ENCODE results near the gene SBF2. TPM values are rescaled to one million over a fixed set of nuclear protein-coding genes. Genes with fewer than 3 reads are reported as not detected.

SBF2 gene
- total RNA-seq, 4 donors from 2014 or later: 75.0 to 104 (median 86.9) TPM

DNA sequence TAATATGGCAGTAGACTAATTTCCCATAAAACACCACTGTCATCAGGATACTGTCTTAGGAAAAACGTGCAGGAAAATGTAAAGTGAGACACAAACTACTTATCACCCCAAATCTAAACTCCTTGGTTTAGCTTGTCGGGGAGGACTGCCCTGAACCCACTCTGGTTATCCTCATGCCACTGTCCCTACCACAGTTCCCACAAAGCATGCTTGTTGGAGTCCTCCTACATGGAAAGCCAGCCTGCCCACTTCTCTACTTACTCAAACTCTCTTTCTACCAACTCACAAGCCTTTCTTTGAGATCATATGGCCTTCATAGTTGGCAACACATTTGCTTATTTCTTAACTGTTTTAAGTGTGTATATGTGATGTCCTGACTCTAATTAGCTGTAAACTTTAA lies 451.1 kb downstream of the SBF2 start:
- peaks cover 0 to 14% (median 0%) of the 10 kb centered on the region in 4 donors for H3K4me1 ChIP-seq
- no peaks in the 10 kb centered on the region for H3K27me3 ChIP-seq
- WGBS, 2 donors: 68 to 75% methylated on average over 2 of the region's 2 CpGs
- no peaks in the 10 kb centered on the region for H3K9me3 ChIP-seq
- TF ChIP-seq POLR2A (IDR thresholded peaks at IDR 0.05): no peak
- peak in 1 of 2 donors; percentile 39 for TF ChIP-seq EP300 (IDR thresholded peaks at IDR 0.05)
- TF ChIP-seq, protein P1, sequence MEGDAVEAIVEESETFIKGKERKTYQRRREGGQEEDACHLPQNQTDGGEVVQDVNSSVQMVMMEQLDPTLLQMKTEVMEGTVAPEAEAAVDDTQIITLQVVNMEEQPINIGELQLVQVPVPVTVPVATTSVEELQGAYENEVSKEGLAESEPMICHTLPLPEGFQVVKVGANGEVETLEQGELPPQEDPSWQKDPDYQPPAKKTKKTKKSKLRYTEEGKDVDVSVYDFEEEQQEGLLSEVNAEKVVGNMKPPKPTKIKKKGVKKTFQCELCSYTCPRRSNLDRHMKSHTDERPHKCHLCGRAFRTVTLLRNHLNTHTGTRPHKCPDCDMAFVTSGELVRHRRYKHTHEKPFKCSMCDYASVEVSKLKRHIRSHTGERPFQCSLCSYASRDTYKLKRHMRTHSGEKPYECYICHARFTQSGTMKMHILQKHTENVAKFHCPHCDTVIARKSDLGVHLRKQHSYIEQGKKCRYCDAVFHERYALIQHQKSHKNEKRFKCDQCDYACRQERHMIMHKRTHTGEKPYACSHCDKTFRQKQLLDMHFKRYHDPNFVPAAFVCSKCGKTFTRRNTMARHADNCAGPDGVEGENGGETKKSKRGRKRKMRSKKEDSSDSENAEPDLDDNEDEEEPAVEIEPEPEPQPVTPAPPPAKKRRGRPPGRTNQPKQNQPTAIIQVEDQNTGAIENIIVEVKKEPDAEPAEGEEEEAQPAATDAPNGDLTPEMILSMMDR (IDR thresholded peaks at IDR 0.05): no peak
- peaks cover 0 to 58% (median 3%) of the 10 kb centered on the region in 3 donors for H3K36me3 ChIP-seq
- no peak overlapping the region for H3K4me3 ChIP-seq
- DNase-seq (ENCODE audit: low spot score in 2 of 2): no peak
- peak overlapping the region in 2 of 4 donors; percentile 37 to 54 for H3K27ac ChIP-seq

DNA sequence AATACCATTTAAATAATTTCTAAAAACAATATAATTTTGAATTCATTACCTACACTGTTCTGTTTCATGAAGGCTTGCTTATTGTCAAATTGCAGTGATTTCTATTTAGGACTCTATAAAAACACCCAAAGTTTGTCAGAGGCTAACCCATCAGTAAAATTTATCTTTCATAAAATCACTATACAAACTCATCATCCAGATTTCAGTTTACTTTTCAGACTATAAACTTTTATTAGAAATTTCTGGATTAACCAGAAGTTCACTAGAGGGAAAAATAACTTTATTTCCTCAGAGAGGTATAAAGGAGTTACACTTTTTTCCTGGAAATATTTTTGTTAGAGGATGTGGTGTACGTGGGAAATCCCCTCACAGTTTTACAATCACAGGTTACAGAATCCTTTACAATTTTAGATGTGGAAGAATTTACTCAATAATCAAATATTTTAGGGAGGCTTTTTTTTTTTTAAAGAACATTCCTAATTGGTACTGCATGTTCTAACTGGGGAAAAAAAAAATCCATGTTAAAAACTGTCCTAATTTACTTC lies 453.5 kb downstream of the SBF2 start:
- Histone ChIP-seq H3K4me3 (no peak overlapping the region), H3K27me3 (no peaks in the 10 kb centered on the region), H3K9me3 (no peaks in the 10 kb centered on the region), H3K36me3 (peaks cover 0 to 41% (median 0%) of the 10 kb centered on the region in 3 donors), H3K27ac (peak overlapping the region in 2 of 4 donors; percentile 37 to 54), H3K4me1 (peaks cover 0 to 14% (median 0%) of the 10 kb centered on the region in 4 donors)
- DNase-seq (ENCODE audit: low spot score in 2 of 2): no peak
- WGBS, 2 donors: 49 to 51% methylated on average over 1 of the region's 1 CpG
- TF ChIP-seq EP300 (IDR thresholded peaks at IDR 0.05) (no peak), POLR2A (IDR thresholded peaks at IDR 0.05) (no peak)
- TF ChIP-seq, protein P1 (IDR thresholded peaks at IDR 0.05): no peak

DNA sequence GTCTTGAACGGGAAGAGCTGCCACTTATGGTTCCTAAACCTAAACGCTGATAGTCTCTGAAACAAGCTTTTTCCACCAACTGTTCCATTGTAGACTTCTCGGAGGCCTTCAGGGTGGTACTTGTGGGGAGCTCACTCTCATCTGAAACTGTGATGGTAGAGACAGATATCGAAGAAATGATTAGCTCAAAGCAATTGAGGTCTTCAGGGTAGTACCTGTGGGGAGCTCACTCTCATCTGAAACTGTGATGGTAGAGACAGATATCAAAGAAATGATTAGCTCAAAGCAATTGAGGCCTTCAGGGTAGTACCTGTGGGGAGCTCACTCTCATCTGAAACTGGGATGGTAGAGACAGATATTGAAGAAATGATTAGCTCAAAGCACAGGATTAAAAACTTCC lies 454.5 kb downstream of the SBF2 start:
- no peaks in the 10 kb centered on the region for H3K9me3 ChIP-seq
- H3K27ac ChIP-seq: peak overlapping the region in 1 of 4 donors; percentile 43
- no peaks in the 10 kb centered on the region for H3K27me3 ChIP-seq
- TF ChIP-seq, protein P1 (IDR thresholded peaks at IDR 0.05): no peak
- no peak for TF ChIP-seq EP300 (IDR thresholded peaks at IDR 0.05)
- DNase-seq (ENCODE audit: low spot score in 2 of 2): no peak
- peaks cover 0 to 38% (median 0%) of the 10 kb centered on the region in 3 donors for H3K36me3 ChIP-seq
- H3K4me3 ChIP-seq: no peak overlapping the region
- peaks cover 0 to 14% (median 0%) of the 10 kb centered on the region in 4 donors for H3K4me1 ChIP-seq
- 97% methylated on average over 4 of the region's 4 CpGs for WGBS, 2 donors

DNA sequence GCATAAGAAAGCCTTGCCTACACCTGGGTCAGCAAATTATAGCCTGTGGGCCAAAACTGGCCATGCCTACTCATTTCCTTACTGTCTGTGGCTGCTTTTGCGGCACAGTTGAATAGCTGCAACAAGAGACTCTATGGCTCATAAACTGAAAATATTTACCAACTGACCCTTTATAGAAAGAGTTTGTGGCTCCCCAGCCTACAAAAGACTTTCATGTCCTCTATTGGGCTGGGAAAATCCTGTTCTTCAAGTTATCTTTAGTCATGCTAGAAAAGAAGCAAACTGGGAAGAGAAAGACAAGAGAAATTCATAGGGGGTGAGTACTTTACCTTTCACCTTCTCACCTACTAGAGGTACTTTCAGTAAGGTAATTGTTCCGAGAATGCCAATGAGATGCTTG lies 455.1 kb downstream of the SBF2 start:
- TF ChIP-seq, protein P1 (IDR thresholded peaks at IDR 0.05): no peak
- TF ChIP-seq EP300 (IDR thresholded peaks at IDR 0.05): no peak
- no peak for TF ChIP-seq POLR2A (IDR thresholded peaks at IDR 0.05)
- H3K27me3 ChIP-seq: no peaks in the 10 kb centered on the region
- DNase-seq (ENCODE audit: low spot score in 2 of 2): no peak
- peak overlapping the region in 1 of 4 donors; percentile 43 for H3K27ac ChIP-seq
- H3K9me3 ChIP-seq: no peaks in the 10 kb centered on the region
- peaks cover 0 to 14% (median 0%) of the 10 kb centered on the region in 4 donors for H3K4me1 ChIP-seq
- peaks cover 0 to 39% (median 0%) of the 10 kb centered on the region in 3 donors for H3K36me3 ChIP-seq
- 90 to 93% methylated on average over 2 of the region's 2 CpGs for WGBS, 2 donors
- H3K4me3 ChIP-seq: no peak overlapping the region

DNA sequence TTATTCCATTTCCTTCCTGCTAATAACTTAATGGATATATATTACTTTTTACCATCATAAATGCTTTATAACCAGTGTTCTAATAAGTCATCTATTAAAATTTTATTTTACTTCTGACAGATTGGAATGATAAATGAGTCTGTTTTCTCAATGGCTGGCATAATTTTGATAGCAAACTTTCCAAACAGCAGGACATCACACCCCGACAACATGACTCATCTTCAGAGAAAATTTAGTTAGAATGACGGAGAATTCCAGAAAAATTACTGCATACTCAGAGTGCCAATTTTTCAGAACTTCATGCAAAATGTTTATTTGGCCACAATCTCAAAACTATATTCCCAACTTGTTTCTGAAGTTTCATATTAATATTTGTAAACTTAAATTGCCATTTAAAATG lies 455.8 kb downstream of the SBF2 start:
- Histone ChIP-seq H3K9me3 (no peaks in the 10 kb centered on the region), H3K36me3 (peaks cover 0 to 39% (median 0%) of the 10 kb centered on the region in 3 donors), H3K27me3 (no peaks in the 10 kb centered on the region), H3K27ac (no peak overlapping the region), H3K4me3 (no peak overlapping the region), H3K4me1 (peaks cover 0 to 14% (median 0%) of the 10 kb centered on the region in 4 donors)
- no peak for DNase-seq (ENCODE audit: low spot score in 2 of 2)
- 67 to 74% methylated on average over 2 of the region's 2 CpGs for WGBS, 2 donors
- TF ChIP-seq, protein P1 (IDR thresholded peaks at IDR 0.05): no peak
- TF ChIP-seq EP300 (IDR thresholded peaks at IDR 0.05) (peak in 1 of 2 donors; percentile 9), POLR2A (IDR thresholded peaks at IDR 0.05) (no peak)

Measured in tibial nerve (tissue), 4 donors.